TTC549 (cell line): Measurements from ENCODE around the gene LYL1.
"Not testable (repeated sequence)": the region's sequence is repeated elsewhere in the genome, so short reads cannot be mapped to it uniquely, and the experiment has no call there.

Experiments used
- FAIRE-seq: peaks from 2 replicates; lab custom pipeline; 2012; peaks lifted over from hg19 to GRCh38; lab: Jason Lieb, UNC

Gene LYL1

GRCh38 chr19:13102666-13103580 lies at the start of gene LYL1:
LYL1 (minus strand) TSS chr19:13102858; CDS start chr19:13101171, 1,687 bp downstream.
- FAIRE-seq: no peak

DNA sequence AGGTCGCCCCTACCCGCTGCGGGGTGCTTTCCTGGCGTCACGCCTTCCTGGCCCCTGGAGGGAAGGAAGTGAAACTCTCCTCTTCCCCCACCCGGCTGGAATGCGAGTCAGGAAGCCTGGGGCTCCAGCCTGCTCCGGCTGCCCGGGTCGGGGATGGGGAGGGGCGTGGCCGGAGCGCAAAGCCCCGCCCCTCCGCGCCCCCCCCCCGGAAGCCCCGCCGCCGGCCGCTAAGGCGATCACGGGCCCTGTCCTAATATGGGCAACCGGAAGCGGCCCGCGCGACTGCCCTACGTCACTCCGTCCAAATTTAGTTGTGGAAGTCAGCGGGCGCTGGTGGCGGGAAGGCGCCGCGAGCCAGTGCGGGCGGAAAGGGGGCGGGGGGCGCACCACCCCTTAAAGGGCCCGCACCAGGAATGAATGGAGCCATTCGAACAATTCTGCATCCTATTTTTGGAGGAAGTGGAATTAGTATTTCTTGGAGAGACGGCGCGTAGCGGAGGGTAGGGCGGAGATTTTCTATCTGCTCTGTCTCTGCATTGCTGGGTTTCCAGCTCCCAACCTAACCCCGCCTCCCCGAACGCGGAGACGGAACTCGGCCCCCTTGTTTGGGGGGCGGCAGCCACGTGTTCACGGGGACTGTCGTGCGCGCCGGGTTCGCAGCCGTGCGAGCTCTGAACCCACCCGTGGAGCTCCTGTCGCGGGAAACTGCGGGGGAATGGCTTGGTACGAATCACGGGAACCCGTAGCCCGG lies 49.1 kb upstream of the LYL1 start:
- peak; percentile 9 for FAIRE-seq

DNA sequence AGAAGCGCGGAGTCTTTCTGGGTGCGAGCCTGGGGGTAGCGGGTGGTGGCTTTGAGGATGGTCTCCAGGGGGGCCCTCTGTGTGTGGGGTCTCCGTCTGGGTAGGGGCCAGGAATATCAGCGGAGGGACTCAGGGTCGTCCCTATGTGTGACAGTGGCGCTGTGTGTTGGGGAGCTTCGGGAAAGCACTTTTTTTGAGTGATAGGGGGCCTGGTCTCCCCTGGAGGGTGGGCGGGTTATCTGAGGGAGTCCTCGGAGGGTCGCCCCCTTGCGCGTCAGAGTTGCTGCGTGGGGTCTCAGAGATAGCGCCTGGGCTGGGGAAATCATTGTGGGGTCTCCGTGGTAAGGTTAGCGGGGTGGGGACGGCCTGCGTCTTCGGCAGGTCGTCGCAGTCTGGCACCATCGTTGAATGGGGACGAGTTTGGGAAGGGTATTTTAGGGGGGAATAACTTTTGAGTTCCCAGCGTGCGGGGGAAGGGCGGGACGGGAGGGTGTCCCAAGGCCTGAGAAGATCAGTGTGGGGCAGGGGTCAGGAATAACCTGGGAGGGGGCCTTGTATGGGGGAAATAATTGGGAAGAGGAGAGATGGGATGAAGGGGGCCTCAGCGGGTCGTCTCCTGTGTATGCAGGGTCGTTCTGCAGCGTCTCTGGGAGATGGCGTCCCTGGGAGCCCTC lies 48.4 kb upstream of the LYL1 start:
- FAIRE-seq: no peak

GRCh38 chr19:13150187-13150930 lies 47.7 kb upstream of the LYL1 start, which contains the start of the genes IER2 and STX10:
IER2 (plus strand) TSS chr19:13150411; CDS start chr19:13153187, 2,776 bp downstream.
STX10 (minus strand) TSS chr19:13150375; CDS start chr19:13150173, 202 bp downstream.
- peak; percentile 49 for FAIRE-seq

DNA sequence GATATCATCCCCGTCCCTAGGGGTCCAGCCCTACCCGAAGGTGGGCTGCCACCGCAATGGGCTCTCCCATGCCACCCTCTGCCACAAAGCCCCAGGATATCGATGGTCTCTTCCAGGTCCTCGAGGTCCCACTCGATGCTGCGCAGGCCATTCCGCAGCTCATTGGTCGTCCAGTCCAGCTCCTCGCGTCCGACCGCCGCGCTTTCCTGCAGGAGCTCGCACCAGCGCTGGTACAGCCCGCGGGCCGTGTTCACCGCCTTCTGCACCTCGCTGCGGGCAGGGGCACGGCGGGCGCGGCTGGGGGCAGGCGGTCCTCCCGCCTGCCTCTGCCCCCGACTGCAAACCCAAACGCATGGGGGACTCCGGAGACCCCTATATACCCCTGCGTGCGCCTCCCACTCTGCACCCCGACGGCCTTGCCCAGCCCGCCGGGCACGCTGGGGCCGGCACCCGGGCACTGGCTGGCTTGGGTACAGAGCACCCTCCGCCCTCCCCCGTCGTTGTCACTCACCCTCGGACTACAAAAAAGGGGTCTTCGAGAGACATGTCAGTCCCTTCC lies 47.0 kb upstream of the LYL1 start:
- no peak for FAIRE-seq

- FAIRE-seq: not testable (repeated sequence)
Measured at GRCh38 chr19:13149173-13149627, 46.5 kb upstream of the LYL1 start.

- FAIRE-seq: no peak
Measured at GRCh38 chr19:13146763-13147563, 44.3 kb upstream of the LYL1 start.

GRCh38 chr19:13139633-13140311 lies 37.1 kb upstream of the LYL1 start:
- FAIRE-seq: no peak

DNA sequence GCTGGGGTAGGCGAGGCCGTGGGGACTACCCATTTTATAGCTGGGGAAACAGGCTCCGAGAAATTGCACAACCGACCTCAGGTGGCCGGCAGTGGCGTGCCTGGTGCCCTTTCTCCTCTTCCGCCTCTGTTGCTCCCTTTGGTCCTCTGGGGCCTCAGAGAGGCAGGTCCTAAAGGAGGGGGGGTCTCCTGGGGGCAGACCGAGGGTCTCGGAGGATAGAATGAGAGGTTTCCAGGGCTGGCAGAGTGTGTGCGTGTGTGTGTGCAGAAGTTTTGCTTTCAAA lies 36.2 kb upstream of the LYL1 start:
- no peak for FAIRE-seq

- FAIRE-seq: no peak
Measured at GRCh38 chr19:13138171-13138915, 35.7 kb upstream of the LYL1 start.

DNA sequence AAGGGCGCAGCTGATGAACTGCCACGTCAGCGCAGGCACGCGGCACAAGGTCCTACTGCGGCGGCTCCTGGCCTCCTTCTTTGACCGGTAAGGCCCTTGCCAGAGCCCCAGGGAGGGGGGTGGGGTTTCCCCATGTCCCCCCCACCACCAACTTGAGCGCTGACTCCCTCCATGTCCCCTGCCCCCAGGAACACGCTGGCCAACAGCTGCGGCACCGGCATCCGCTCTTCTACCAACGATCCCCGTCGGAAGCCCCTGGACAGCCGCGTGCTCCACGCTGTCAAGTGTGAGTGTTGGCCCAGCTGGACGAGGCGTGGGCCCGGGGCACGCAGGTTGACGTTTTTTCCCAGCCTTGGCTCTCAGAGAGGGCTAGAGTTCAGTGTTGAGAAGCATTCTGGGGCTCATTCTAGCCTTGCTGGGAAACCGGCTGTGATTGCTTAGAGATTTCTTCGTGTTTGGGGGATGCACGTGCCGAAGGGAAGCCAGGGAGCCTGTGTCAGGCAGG lies 34.7 kb upstream of the LYL1 start:
- FAIRE-seq: no peak

DNA sequence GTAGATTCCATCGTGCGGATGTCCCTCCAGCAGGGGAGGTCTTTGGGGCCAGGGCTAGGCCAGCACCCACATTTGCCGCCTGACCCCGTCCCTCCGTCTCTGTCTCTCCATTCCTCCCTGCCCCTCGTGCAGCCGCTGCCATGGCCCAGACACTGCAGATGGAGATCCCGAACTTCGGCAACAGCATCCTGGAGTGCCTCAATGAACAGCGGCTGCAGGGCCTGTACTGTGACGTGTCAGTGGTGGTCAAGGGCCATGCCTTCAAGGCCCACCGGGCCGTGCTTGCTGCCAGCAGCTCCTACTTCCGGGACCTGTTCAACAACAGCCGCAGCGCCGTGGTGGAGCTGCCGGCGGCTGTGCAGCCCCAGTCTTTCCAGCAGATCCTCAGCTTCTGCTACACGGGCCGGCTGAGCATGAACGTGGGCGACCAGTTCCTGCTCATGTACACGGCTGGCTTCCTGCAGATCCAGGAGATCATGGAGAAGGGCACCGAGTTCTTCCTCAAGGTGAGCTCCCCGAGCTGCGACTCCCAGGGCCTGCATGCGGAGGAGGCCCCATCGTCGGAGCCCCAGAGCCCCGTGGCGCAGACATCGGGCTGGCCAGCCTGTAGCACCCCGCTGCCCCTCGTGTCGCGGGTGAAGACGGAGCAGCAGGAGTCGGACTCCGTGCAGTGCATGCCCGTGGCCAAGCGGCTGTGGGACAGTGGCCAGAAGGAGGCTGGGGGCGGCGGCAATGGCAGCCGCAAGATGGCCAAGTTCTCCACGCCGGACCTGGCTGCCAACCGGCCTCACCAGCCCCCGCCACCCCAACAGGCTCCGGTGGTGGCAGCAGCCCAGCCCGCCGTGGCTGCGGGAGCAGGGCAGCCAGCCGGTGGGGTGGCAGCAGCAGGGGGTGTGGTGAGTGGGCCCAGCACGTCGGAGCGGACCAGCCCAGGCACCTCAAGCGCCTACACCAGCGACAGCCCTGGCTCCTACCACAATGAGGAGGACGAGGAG lies 32.7 kb upstream of the LYL1 start:
- no peak for FAIRE-seq

DNA sequence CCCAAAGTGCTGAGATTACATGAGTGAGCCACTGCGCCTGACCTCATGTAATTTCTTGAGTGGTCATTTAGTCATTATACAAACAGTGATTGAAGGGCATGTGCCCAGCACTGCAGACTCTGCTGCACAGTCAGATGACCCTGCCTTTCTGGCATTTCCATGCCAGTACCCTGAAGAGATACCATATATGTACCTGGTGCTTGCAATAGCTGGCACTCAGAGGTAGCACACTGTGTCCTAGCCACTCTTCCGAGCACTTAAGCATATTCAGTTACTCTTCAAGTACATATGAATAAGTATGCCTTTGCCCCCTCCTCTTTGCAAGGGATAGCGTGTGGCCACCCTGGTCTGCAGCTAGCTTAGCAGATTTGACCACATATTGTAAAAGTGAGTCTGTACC lies 32.0 kb upstream of the LYL1 start:
- FAIRE-seq: no peak

DNA sequence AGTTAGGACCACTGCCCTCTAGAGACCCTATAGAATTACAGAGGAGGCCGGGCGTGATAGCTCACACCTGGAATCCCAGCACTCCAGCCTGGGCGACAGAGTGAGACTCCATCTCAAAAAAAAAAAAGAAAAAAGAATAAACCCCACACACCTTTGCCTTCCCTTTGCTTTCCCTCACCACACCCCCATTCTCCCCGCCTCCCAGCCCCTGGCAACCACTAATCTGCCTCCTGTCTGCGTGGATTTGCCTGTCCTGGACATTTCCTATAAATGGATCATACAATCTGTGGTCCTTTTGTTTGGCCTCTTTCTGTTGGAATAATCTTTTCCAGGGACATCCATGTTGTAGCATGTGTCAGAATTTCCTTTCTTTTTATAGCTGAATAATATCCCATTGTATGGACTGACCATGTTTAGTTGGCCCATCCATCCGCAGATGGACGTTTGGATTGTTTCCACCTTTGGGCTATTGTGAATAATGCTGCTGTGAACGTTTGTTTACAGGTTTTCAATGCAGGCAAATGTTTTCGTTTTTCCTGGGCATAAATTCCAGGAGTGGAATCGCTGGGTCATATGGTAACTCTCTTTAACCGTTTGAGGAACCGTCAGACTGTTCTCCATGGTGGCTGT lies 30.7 kb upstream of the LYL1 start:
- no peak for FAIRE-seq

GRCh38 chr19:13132471-13133180 lies 30.0 kb upstream of the LYL1 start:
- FAIRE-seq: no peak

DNA sequence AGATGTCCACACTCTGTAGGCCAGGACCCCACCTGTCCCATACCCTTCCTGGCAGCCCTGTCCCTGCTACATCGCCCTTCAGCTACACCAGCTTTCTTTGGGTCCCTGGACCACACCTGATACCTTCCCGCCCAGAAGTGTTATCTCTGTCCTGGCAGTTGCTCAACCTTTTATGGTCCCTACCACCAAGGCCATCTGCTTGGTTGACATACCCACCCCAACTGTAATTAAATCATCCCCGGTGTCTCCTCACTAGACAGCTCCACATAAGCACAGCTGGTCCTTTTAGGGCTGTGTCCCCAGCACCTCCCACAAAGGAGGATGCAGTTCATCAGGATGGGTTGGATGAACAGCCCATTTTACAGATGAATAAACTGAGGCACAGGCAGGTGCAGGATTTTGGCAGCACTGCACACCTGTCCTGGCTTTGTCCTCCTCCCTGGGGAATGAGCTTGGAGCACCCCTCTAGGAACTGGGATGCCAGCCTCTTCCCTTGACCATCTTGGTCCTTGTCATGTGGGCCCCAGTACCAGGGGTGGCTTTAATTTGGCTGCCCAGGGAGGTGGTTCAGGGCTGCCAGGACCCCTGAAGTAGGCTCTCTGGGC lies 28.3 kb upstream of the LYL1 start:
- FAIRE-seq: no peak
